ENCODE data around the gene CEP112.

GRCh38 chr17:65586899-65587298 is 605.0 kb downstream of the CEP112 start:
- no peak for TF ChIP-seq ATF3 (IDR thresholded peaks at IDR 0.05; ENCODE audit: borderline replicate concordance, extremely low read depth, low read depth, low read length)
- TF ChIP-seq SUZ12 (IDR thresholded peaks at IDR 0.05; ENCODE audit: unreplicated experiment): no peak
- TF ChIP-seq REST (IDR thresholded peaks at IDR 0.05; ENCODE audit: low read depth, low read length): no peak
- no peak for TF ChIP-seq BHLHE40 (IDR thresholded peaks at IDR 0.05; ENCODE audit: borderline replicate concordance in 1 of 2, low read depth in 2 of 2, low read length in 1 of 2)
- TF ChIP-seq FOXK2 (IDR thresholded peaks at IDR 0.05): no peak
- TF ChIP-seq CTCF (IDR thresholded peaks at IDR 0.05 in 2 of 3, conservative IDR thresholded peaks at IDR 0.05 in 1 of 3; ENCODE audit: control insufficient read depth in 2 of 3, extremely low read depth in 1 of 3, insufficient read depth in 1 of 3, low read depth in 3 of 3, low read length in 3 of 3): no peak
- TF ChIP-seq TCF7 (IDR thresholded peaks at IDR 0.05; ENCODE audit: borderline replicate concordance): no peak
- no peak for TF ChIP-seq CREB1 (IDR thresholded peaks at IDR 0.05; ENCODE audit: low read depth)
- no peak for TF ChIP-seq FOXM1 (IDR thresholded peaks at IDR 0.05; ENCODE audit: low read depth, low read length)
- TF ChIP-seq CBX5 (IDR thresholded peaks at IDR 0.05; ENCODE audit: low read depth): no peak
- TF ChIP-seq HDGF (IDR thresholded peaks at IDR 0.05): no peak

All from GM12878 (cell line).